GM18873 (cell line): Measurements from ENCODE around the gene ZIK1.
A peak's percentile ranks its signal among the peaks of the same experiment; 100 is the strongest.

Source experiments
- ATAC-seq: cut with Tn5 transposase; IDR thresholded peaks from one replicate; pipeline ENCODE4 v1.9.1; 2021; ENCODE audit warnings: mild to moderate bottlenecking, moderate library complexity, moderate number of reproducible peaks; ENCODE audit not compliant: unreplicated experiment, low FRiP score

ZIK1 gene

GRCh38 chr19:57606931-57607330, 23.0 kb downstream of the ZIK1 start:
- ATAC-seq, result no peak

GRCh38 chr19:57611113-57611512, 27.2 kb downstream of the ZIK1 start:
- ATAC-seq, result no peak

- peak; percentile 85 for ATAC-seq
These were observed 30.2 kb downstream of the ZIK1 start, which contains the start of gene ZNF134 for GRCh38 chr19:57613941-57614743. ZNF134 (plus strand) TSS chr19:57614242; CDS start chr19:57619469, 5,227 bp downstream.

- ATAC-seq, result no peak
These were observed 31.4 kb downstream of the ZIK1 start for GRCh38 chr19:57615346-57615745.

GRCh38 chr19:57620673-57621348, 36.9 kb downstream of the ZIK1 start:
- no peak for ATAC-seq

GRCh38 chr19:57623091-57623490, 39.1 kb downstream of the ZIK1 start:
- ATAC-seq, result no peak

GRCh38 chr19:57632987-57633831, 49.3 kb downstream of the ZIK1 start, which contains the start of gene ZNF211:
ZNF211 (plus strand) TSS chr19:57633168; CDS start chr19:57633347, 179 bp downstream.
- ATAC-seq, result peak; percentile 89

GRCh38 chr19:57633832-57634131, 49.8 kb downstream of the ZIK1 start:
- ATAC-seq, result no peak

- no peak for ATAC-seq
These were observed 53.4 kb downstream of the ZIK1 start for GRCh38 chr19:57637379-57637778.

GRCh38 chr19:57641715-57642234, 57.8 kb downstream of the ZIK1 start:
- no peak for ATAC-seq

GRCh38 chr19:57642396-57643046, 58.6 kb downstream of the ZIK1 start:
- no peak for ATAC-seq
